HG03439 (cell line): ENCODE measurements around the gene TCF4.

ENCODE experiments used
- ATAC-seq: cut with Tn5 transposase; IDR thresholded peaks from one replicate; pipeline ENCODE4 v1.9.1; 2021; ENCODE audit warnings: mild to moderate bottlenecking, moderate library complexity; ENCODE audit not compliant: unreplicated experiment

TCF4 gene

DNA sequence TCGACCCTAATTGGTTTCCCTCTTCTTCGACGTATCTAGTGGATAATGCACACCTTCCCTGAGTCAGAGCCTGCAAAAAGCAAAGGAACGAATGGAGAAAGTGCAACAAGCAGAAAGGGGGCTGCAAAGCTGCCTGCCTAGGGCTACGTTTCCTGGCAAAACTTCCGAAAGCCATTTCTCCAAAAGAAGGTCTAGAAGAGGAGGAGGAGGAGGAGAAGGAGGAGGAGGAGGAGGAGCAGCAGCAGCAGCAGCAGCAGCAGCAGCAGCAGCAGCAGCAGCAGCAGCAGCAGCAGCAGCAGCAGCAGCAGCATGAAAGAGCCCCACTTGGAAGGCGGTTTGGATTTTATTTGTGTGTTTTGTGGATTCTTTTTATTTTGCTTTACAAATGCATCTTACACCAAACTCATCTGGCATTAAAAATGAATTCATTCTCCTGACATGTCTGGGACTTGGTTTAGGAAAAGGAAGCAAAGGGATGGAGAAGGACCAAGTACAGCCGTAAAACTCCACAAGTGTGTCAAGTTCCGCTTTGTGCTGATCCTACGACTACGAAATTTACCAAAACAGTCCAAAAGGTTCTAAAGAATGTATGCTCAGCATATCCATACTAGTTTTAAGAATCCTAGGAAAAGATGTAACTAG lies 2.0 kb downstream of the TCF4 start:
- no peak for ATAC-seq

DNA sequence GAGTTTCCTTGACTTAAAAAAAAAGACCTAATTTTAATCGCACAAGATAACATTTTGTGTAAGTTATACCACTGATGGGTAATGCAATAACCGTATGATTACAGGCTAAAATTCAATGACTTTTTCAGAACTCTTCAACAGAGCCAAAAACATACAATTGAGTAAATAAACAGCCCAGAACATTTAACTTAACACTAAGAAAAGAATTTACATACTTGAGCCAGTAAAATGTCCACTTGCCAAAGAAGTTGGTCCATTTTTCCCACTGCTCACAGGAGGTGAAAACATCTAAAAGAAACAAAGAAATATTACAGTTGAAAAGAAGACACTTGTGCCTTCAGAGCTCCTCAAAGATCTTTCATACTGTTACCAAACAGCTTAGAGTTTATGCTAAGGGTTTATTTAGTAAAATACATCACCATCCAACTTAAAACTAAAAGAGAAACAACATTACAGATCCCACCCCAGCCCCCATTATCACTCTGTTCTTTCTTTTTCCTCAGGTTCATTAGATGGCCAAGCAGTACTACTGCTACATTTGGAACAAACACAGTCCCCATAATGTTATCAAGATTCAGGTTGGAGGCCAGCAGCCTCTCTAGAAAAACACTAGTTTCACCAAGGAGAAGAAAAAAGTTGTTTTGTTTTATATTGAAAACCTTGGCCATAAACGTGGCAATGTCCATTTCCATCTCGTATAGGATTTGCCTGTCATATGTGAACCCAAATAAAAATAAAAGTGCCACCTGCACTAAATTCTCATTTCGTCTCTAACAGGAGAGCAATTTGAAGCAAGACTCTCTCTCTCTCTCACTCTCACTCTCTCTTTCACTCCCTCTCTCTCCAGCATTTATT lies 2.7 kb downstream of the TCF4 start:
- ATAC-seq: no peak

DNA sequence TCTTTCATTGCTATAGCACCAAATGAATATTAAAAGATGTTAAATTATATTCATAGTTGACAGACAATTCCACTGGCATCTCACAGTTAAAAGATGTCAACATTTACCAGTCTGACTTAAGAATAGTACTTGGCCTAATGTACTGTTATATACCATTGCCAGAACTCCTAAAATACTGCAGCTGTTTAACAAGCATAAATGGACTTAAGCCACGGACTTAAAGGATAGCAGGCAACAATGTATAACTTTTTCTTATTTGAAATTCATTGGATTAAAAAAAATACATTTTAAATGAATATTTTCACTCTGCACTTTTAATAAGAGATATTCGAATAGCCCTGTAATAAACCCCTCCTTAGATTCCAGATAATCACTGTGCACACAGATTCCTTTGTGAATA lies 3.8 kb downstream of the TCF4 start:
- ATAC-seq: no peak

DNA sequence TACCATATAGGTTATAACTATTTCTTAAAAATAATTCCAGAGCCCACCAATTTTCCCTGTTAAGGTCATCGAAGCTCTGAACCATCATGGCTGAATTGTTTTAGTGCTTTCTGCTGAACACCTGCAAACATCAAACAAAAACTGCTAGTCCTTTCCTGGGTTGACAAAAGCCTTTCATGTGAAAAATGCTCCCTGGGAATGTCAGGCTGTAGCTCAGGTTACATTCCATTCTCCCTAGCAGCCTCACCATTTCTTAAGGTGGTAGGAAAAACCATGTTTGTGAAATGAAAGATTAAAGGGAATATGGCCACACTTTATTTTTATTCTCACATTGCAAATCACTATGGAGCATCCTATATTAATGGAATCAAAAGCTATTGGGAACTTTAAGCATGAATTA lies 5.7 kb downstream of the TCF4 start:
- no peak for ATAC-seq

DNA sequence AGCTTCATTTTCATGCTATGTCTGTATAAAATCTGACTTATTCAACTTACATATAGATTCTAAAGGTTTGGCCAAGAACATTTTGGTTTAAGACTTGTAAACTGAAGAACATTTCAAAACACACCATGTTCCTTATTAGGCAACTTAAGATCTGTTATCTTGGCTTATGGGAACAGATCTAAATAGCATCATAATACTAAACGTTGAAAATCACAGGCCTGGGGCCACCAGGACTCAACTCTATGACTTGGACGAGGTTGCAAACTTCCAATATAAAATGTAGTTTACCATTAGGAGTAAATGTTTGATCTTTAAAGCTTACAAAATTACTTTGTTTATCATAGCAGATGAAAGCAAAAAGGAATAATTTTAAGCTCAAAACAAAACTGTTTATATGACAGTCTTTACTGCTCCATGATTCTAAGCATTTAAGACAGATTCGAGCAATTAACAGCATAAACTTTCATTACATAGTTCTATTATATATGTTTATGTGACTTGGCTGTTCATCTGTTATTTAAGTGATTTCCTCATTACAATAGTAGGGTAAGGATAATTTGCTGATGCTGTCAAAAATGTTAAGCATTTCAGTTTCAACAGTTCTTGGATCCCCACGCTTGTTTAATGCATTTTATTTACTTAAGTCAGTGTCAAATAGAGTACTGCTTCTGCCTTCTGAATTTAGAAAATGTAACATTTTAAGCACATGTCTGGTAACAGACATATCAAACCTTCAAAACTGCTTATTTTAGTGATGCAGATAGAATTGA lies 8.3 kb downstream of the TCF4 start:
- no peak for ATAC-seq

DNA sequence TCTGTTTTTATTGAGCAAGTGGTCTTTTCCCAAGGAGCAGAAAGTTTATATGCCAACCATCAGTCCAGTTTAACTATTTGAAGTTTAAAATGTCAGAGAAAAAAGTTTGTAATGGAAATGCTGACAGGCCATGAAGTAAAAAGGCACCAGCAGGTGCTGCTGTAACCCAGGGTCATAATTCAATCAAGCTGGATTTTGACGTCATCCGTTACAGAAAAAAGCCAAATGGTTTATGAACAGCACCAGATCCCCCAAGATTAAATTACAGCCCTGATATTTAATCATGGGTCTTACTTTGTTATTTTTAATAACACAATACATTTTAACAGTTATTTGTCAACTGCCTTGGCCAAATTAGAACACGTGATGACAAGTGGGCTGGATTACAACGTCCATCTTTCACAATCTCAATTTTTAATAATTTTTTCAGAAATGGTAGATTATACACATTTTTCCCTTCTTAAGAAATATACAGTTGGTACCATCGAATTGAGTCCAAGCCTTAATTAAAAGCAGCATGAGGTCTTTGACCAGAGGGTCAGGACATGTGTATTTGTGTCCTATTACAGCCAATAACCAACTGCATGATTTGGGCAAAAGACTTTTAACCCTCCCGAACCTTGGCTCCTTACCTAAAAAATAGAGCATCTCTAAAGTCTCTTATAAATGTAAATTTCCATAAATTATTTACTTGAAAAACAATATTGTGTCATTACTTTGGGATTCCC lies 10.0 kb downstream of the TCF4 start:
- ATAC-seq: no peak

DNA sequence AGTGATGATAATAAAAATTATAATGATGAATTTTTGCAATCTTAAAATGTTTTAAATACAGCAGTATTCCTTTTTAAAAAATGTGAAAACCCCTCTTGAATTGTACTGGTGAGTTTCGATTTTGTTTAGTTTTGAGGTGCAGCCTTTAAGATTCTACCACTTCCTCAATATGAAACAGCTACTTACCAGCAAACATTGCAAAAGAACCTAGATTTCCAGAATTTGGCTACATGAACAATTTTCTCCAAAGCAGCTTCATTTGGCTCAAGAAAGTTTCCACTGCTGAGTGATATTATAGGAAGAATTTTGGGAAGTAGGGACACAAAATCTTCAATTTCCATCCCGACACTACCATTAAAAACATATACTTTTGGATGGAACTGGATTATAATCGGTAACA lies 12.0 kb downstream of the TCF4 start:
- ATAC-seq: no peak

DNA sequence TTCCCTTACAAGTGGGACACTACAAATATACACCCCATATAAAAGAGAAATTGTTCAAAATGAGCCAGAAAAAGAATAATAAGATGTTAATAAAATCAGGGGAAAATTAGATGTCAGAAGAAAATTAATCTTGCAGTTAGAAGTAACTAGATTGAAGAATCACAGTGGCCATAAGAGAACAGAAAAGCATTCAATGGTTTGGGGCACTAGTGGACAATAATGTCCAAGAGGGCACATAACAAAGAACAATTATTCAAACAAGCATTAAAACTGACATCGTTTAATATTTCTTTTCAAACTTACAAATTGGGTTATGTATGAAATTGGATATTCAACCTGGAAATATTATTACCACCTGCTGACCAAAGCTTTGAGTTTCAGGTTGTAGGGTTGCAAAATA lies 12.9 kb downstream of the TCF4 start:
- ATAC-seq: no peak

DNA sequence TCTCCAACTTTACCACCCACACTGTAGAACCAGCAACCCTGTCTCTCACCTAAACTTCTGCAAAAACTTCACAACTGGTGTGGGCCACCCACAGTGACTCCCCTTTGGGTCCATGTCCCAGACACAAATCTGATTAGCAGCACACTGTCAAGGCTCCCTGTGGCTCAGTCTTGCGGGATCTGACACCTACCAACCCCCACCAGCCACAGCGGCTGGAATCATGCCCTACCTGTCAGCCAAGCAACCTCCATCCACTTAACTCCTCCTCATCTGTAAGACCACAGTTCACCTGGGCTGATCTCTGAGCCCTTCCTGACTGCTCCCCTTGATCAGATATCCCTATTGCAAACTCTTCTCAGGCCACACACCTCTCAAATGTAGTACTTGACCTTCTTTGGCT lies 14.6 kb downstream of the TCF4 start:
- no peak for ATAC-seq

DNA sequence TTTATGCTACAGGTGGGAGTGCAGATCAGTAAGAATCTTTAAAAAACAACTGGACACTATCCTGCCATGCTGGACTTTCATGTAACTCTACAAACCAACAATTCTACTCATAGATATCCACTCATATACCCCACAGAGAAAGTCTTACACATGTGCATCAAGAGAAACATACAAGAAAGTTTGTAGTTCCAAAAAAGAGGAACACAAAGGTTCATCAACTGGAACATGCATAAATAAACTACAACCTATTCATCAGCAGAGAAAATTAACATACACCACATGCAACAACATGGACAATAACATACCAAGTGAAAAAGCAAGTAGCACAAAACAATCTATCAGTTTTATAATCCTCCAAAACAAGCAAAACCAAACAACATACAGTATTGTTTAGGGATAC lies 17.0 kb downstream of the TCF4 start:
- no peak for ATAC-seq

DNA sequence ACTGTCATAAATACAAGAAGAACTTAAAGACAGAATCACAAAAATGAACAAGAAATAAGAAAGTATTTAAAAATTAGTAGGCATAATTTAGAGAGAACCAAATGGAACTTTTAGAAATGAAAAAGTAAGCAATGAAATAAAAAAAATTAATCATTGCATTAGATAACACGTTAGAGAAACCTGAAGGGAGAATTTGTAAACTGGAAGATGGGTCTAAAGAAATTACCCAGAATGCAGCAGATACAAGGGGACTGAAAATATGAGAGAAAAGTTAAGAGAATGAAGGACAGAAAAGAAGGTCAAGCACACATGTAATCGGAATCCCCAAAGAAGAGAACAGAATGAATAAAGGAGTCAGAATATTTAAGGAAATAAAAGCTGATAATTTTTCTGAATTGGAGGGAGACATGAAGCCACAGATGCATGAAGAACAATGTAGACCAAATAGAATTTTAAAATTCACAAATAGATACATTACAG lies 21.5 kb downstream of the TCF4 start:
- ATAC-seq: no peak

DNA sequence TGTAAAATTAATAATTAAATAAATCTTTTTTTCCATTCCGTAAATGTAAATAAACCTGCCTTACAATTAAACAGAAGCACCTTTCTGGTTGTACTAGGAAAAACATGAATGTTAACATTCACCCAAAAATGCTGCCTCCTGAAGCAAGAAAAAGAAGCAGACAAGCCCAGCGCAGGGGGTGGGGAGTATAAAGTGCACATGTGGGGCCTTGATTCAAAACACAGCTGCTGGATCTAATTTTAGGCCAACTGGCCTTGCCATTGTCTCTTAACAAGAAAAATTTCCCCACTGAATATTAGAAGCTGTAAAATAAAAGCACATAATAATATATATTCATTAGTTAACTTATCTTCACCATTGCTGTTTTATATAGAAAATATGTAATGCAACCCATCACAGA lies 28.3 kb downstream of the TCF4 start:
- no peak for ATAC-seq

DNA sequence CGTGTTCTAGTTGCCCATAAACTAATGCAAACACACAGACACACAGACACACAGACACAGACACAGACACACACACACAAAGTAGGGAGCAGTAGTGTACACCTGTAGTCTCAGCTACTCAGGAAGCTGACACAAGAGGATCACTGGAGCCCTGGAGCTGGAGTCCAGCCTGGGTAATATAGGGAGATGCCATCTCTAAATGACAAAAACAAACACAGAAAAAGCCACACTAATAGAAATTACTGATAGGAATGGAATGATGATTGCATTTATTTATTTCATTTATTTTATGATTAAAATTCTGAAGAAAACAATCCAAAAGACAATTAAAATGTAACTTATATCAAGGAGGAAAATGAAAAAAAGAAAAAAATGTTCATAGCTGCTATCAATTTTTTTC lies 30.8 kb downstream of the TCF4 start:
- no peak for ATAC-seq

DNA sequence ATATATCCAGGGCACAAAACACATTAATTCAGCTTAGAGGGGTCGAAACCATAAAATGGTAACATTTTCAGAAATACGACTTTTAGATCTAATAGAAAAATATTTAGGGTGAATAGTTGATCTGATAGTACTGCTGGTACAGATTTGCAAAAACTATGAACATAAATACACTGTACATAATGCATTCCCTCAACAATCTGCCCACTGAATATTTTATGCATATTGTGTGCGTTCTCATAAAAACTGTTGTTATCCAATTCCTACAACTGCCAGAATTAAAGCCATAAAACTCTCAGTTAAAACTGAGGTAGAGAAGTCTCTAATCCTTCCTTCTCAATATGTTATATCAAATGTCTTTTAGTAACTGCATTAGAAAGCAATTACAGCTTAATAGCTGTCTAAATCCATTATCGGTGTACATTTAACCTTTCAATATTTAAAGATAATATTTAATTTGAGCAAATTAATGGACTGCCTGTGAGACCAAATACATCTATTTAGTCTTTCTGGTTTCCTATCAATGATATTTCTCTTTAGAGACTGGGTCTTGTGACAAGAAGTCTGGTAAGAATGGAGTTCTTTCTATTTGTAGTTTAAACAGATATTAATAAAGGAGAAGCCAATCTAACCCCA lies 32.5 kb downstream of the TCF4 start:
- no peak for ATAC-seq

DNA sequence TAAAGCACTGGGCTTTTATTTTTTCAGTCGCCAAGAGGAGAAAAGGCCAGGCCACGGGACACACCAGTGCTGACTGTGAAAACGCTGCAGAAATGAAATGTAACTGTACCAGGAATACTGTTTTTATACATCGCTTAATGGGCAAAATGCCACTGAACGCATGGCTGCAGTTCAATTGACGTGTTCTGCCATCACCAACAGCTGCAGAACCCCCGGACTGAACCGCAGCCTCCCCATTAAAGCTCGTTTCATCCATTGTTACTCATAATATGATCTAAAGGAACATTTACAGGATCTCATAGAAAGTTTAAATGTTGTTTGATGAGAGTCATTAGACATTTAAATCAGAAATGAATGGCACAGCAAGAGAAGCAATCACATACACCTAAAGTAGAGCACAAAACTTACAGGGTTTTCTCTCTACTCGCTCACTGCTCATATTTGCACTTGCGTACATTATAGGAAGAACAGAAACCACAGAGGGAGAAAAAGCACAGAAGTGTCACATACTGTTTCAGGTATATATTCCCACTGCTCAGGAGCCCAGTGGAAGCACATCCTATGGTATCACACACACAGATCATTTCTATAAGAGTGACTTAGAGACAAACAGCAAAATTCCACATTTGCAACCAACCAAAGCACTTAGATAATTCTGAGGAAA lies 35.3 kb downstream of the TCF4 start:
- ATAC-seq: no peak

DNA sequence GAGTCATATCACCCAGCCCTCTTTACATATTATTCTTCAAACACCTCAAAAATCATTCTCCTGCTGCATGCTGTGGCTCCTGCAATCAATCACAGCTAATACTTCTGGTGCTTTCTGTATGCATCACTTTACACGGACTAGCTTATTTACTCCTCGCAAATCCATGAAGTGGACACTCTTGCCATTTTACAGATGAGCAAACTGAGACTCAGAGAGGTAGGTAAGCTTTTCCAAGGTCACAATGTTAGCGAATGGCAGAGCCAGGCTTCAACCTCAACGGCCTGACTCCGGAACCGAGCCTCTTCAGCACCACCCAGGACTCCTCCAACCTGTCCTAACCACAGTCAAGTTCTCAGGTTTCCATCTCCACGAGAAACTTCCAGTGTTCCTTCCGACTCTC lies 36.8 kb downstream of the TCF4 start:
- no peak for ATAC-seq

DNA sequence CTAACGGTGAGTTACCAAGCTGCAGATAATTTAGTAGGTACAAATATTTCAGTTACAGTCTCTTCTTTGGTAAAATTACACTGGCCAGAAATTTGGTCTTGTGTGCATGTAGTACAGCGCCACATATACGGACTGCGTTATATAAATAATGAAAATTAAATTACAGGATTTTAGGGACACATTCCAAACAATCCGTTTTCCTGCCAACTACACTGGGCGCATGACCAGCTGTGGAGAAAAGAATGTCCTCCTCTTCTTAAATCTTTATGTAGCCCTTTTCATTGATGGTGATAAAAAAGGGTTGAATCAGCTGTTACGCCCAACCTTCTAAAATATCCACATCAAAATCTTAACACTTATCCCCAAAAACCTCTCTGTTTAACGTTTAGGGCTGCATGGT lies 37.5 kb downstream of the TCF4 start:
- ATAC-seq: no peak

DNA sequence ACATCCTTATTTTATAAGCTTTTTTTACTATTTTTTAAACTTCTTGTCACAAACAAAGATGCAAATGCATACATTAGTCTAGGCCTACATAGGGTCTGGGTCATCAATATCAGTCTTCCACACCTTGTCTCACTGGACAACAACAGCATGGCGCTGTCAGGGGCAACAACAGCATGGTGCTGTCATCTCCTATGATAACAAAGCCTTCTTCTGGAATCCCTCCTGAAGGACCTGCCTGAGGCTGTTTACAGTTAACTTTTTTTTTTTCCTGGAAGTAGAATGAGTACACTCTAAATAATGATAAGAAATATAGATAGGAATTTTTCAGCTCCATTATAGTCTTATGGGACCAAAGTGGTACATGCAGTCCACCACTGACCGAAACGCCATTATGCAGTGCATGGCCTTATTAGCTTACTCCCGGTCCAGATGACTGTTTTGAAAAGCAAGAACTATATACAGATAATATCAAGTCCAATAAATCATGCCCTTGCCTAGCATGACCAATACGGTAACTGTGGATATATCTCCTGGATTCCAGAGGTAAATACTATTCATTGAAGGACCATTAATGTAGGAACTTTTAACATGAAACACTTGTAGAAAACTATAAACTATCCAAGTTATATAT lies 38.4 kb downstream of the TCF4 start:
- ATAC-seq: no peak

DNA sequence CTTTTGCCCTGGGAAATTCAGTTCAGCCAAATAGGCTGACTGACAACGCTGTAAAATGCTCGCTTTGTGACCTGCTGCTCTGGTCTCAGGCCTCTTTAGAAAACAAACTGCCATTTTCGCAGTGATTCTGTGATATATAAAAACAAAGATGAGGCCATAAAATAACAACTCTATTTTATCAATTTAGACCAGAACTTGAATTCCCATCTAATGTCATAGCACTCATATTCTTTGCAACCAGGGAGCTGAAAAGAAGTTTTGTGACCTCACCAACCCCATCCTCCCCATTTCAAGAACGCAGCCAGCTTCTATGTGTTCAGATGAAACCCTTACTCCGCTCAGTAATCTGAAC lies 40.3 kb downstream of the TCF4 start:
- ATAC-seq: no peak
